Liver (tissue), 9 donors: Measurements from ENCODE around the gene ZNF768. TPM values are rescaled to one million over a fixed set of nuclear protein-coding genes. Genes with fewer than 3 reads are reported as not detected.

Experiments used
- DNase-seq: peaks from one replicate; pipeline ENCODE4 v3.0.0-alpha.2; 2017; ENCODE audit warnings: low spot score
- H3K27ac ChIP-seq, 2 donors: one replicate each; pipeline ENCODE4 v1.7.0; 2013; ENCODE audit warnings: inconsistent platforms in 2 of 2, low read length in 2 of 2, control low read depth in 1 of 2, low read depth in 1 of 2, mild to moderate bottlenecking in 1 of 2
- H3K27me3 ChIP-seq, 4 donors: one replicate each; pipeline versions ENCODE4 v1.6.1 to v1.7.0; 2013; ENCODE audit warnings: low read length in 3 of 4, inconsistent platforms in 1 of 4, mild to moderate bottlenecking in 1 of 4, moderate library complexity in 1 of 4; ENCODE audit not compliant: control insufficient read depth in 4 of 4, insufficient read depth in 4 of 4
- H3K36me3 ChIP-seq, 4 donors: one replicate each; pipeline versions ENCODE4 v1.6.1 to v1.7.0; 2013; ENCODE audit warnings: low read length in 3 of 4, mild to moderate bottlenecking in 3 of 4, low read depth in 1 of 4, moderate library complexity in 1 of 4; ENCODE audit not compliant: control insufficient read depth in 4 of 4, insufficient read depth in 3 of 4
- H3K4me1 ChIP-seq, 4 donors: one replicate each; pipeline versions ENCODE4 v1.6.1 to v1.7.0; 2013; ENCODE audit warnings: low read length in 3 of 4, mild to moderate bottlenecking in 3 of 4, moderate library complexity in 1 of 4; ENCODE audit not compliant: control insufficient read depth in 4 of 4, insufficient read depth in 4 of 4
- H3K4me3 ChIP-seq, 3 donors: one replicate each; pipeline versions ENCODE4 v1.6.1 to v1.7.0; 2013; ENCODE audit warnings: low read length in 3 of 3, control low read depth in 1 of 3, low read depth in 1 of 3, mild to moderate bottlenecking in 1 of 3
- H3K9ac ChIP-seq, 2 donors: one replicate each; pipeline ENCODE4 v1.7.0; 2013; ENCODE audit warnings: low read length in 2 of 2, mild to moderate bottlenecking in 2 of 2, moderate library complexity in 2 of 2, control low read depth in 1 of 2, low read depth in 1 of 2
- H3K9me3 ChIP-seq, 4 donors: one replicate each; pipeline versions ENCODE4 v1.6.1 to v1.7.0; 2013; ENCODE audit warnings: low read length in 3 of 4; ENCODE audit not compliant: control insufficient read depth in 4 of 4
- ATF3 ChIP-seq: IDR thresholded peaks from 2 replicates; pipeline ENCODE4 v1.6.1; 2016; ENCODE audit warnings: antibody characterized with exemption
- FOXA1 ChIP-seq: IDR thresholded peaks from 2 replicates; pipeline ENCODE4 v1.6.1; 2016; ENCODE audit warnings: antibody characterized with exemption
- FOXA2 ChIP-seq: IDR thresholded peaks from 2 replicates; pipeline ENCODE4 v1.6.1; 2016; ENCODE audit warnings: antibody characterized with exemption
- HNF4A ChIP-seq, 2 donors: conservative IDR thresholded peaks; 2 replicates each; pipeline ENCODE4 v1.6.1; 2016; ENCODE audit warnings: antibody characterized with exemption in 2 of 2, mild to moderate bottlenecking in 2 of 2
- RAD21 ChIP-seq, 2 donors: IDR thresholded peaks; 2 replicates each; pipeline ENCODE4 v1.6.1; 2016; ENCODE audit warnings: antibody characterized with exemption in 2 of 2, mild to moderate bottlenecking in 2 of 2
- REST ChIP-seq: IDR thresholded peaks from 2 replicates; pipeline ENCODE4 v1.6.1; 2016; ENCODE audit warnings: antibody characterized with exemption, mild to moderate bottlenecking
- ZBTB33 ChIP-seq: IDR thresholded peaks from 2 replicates; pipeline ENCODE4 v1.6.1; 2016; ENCODE audit warnings: antibody characterized with exemption
- WGBS: extraction: QIAGEN DNeasy Blood & Tissue Kit; methylation state at CpG from one replicate; pipeline ENCODE4 v1.1.7; 2013; 5-methylcytosine and 5-hydroxymethylcytosine counted together
- polyA plus RNA-seq, 2 donors: library from polyadenylated mRNA; stranded (reverse) in 1 of 2; unstranded in 1 of 2; fragments of 200-250 nt in 1 of 2; fragments of >200 nt in 1 of 2; fragmentation: Nextera tagmentation in 1 of 2; extraction: Ambion mirVana in 1 of 2; gene quantifications; one replicate each; pipeline versions ENCODE4 v1.2.1 to v1.2.3, GENCODE V29; 2013 to 2015
- total RNA-seq, 2 donors: library from RNA; depleted of rRNA; stranded (reverse); fragments of >200 nt; gene quantifications; one replicate each; pipeline ENCODE4 v1.2.3, GENCODE V29; 2014
- donor health status: healthy.
- donor health status: healthy.
- donor health status: healthy.
- donor health status: healthy.
- donor health status: healthy.

ZNF768 gene
- total and polyA plus RNA-seq, 4 donors, result 2.2 to 16.9 (median 10.9) TPM

DNA sequence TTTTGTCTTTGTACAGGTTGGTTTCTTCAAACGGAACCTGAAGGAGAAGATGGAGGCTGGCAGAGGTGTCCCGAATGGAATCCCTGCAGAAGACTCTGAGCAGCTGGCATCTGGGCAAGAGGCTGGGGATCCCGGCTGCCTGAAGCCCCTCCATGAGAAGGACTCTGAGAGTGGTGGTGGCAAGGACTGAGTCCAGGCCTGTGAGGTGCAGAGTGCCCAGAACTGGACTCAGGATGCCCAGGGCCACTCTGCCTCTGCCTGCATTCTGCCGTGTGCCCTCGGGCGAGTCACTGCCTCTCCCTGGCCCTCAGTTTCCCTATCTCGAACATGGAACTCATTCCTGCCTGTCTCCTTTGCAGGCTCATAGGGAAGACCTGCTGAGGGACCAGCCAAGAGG is 4.9 kb downstream of the ZNF768 start:
- Histone ChIP-seq H3K4me1 (peaks cover 4 to 32% (median 20%) of the 10 kb centered on the region in 4 donors), H3K36me3 (peaks cover 0 to 10% (median 6%) of the 10 kb centered on the region in 4 donors), H3K27me3 (no peaks in the 10 kb centered on the region), H3K27ac (peak overlapping the region; percentile 86 to 89), H3K9me3 (no peaks in the 10 kb centered on the region), H3K9ac (no peak overlapping the region), H3K4me3 (no peak overlapping the region)
- TF ChIP-seq ATF3 (no peak), RAD21 (IDR thresholded peaks at IDR 0.05) (no peak)
- 91% methylated on average over 7 of the region's 7 CpGs for WGBS
- no peak for DNase-seq

DNA sequence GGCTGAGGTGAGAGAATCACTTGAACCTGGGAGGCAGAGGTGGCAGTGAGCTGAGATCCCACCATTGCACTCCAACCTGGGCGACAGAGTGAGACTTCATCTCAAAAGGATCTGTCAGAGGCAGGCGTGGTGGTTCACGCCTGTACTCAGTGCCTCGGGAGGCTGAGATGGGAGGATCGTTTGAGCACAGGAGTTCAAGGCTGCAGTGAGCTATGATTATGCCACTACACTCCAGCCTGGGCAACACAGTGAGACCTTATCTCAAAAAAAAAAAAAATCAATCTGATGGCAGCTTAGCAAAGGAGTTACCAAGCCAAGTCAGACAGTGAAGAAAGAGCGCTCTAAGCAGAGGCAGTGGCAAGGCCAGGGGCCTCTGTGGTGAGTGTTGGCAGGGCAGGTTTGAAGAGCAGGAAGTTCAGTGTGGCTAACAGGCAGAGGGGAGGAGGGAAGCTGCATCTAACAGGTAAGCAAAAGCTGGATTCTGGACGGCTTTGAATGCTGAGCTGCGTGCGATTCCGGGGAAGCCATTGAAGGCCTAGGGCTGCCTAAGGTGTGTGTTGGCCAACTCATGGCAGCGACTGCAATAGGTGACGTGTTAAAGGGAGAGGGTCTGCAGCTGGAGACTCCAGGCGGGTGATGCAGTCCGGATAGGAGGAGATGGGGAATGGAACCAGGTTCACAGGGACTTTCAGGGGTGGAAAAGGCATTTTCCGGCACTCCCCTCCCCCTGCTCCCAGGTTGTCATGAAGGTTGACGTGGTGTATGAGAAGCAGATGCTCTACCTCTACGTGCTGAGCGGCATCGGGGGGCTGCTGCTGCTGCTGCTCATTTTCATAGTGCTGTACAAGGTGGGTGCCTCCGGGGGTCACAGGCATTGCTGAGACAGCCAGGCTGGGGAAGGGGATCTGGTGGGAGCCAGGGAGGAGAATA is 7.0 kb downstream of the ZNF768 start:
- H3K27me3 ChIP-seq, result no peaks in the 10 kb centered on the region
- no peak overlapping the region for H3K9ac ChIP-seq
- H3K27ac ChIP-seq, result no peak overlapping the region
- peaks cover 2 to 18% (median 15%) of the 10 kb centered on the region in 4 donors for H3K4me1 ChIP-seq
- WGBS, result 91% methylated on average over 20 of the region's 20 CpGs
- peaks cover 0 to 10% (median 6%) of the 10 kb centered on the region in 4 donors for H3K36me3 ChIP-seq
- DNase-seq, result no peak
- H3K9me3 ChIP-seq, result no peaks in the 10 kb centered on the region
- TF ChIP-seq HNF4A (conservative IDR thresholded peaks at IDR 0.05) (no peak), FOXA2 (no peak), REST (no peak), ZBTB33 (no peak)
- H3K4me3 ChIP-seq, result no peak overlapping the region

GRCh38 chr16:30518552-30518951 is 7.8 kb downstream of the ZNF768 start:
- no peak for DNase-seq
- peaks cover 0 to 14% (median 7%) of the 10 kb centered on the region in 4 donors for H3K36me3 ChIP-seq
- no peak overlapping the region for H3K9ac ChIP-seq
- no peaks in the 10 kb centered on the region for H3K27me3 ChIP-seq
- H3K4me1 ChIP-seq, result peaks cover 2 to 18% (median 12%) of the 10 kb centered on the region in 4 donors
- H3K27ac ChIP-seq, result no peak overlapping the region
- no peak for TF ChIP-seq FOXA1
- no peak for TF ChIP-seq ZBTB33
- WGBS, result 96% methylated on average over 10 of the region's 10 CpGs
- H3K4me3 ChIP-seq, result no peak overlapping the region
- no peaks in the 10 kb centered on the region for H3K9me3 ChIP-seq
